Gastroesophageal sphincter (tissue), 3 donors: ENCODE results near the gene ABCG1.

Experiments used
- CTCF ChIP-seq, 4 experiments: fragments of 200-600 bp in 2 of 4; fragments of 450-650 bp in 2 of 4; sonication (generic) in 1 of 4; IDR thresholded peaks; one replicate each; pipeline ENCODE4 v1.5.1; 2017 to 2019; ENCODE audit warnings: antibody characterized with exemption in 4 of 4, mild to moderate bottlenecking in 2 of 4, moderate library complexity in 2 of 4
- POLR2A ChIP-seq, 2 donors: fragments of 450-650 bp; IDR thresholded peaks; one replicate each; pipeline ENCODE4 v1.6.1; 2017; ENCODE audit warnings: antibody characterized with exemption in 2 of 2, mild to moderate bottlenecking in 2 of 2, moderate library complexity in 1 of 2
- POLR2AphosphoS5 ChIP-seq: sonication (generic); formaldehyde crosslinking; IDR thresholded peaks from one replicate; pipeline ENCODE4 v1.6.1; 2017; ENCODE audit warnings: antibody characterized with exemption

DNA sequence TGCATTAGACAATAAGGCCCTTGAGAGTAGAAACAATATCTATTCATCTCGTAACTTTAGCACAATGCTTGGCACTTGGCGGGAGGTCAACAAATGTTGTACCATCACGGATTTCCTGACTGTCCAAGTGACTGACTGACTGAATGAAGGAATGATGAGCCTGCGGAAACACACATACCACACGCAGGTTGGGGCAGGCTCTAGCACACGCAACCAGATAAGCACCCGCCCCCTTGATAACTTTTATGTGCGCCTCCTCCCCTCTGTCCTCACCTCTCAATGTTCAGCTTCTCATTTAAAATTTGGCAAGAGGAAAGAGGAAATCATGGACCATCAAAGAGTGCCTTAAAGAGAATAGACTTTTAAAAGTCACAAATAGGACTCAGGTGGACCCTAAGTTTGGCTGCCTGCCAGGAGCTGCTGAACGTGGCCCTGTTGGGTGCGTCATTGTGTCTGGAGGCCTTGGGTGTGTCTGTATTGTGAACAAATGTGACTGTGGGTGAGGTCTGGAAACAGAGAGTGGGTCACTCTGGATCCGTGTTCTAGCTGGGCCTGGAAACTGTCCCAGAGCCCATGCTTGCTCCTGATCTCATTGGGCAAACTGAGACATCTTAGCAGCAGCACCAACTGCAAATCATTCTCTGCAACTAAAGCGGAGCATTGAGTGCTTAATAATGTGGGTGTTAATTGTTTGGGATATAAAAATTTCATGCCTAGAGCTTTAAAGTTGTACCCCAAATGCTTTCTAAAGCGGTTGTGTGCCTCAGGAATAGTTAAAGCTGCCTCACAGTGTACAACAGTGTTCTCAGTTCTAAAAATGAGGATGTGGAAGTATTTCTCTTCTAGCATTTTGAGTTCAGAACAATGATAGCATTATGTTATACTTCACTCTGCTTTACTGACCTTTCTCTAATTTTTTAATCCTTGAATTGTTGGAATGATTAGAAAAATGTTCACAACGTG lies 47.6 kb upstream of the ABCG1 start:
- TF ChIP-seq POLR2AphosphoS5 = no peak
- TF ChIP-seq CTCF (IDR thresholded peaks at IDR 0.05) = no peak
- no peak for TF ChIP-seq POLR2A (IDR thresholded peaks at IDR 0.05)
